Cortex of kidney (tissue), 1 donor: ENCODE measurements around the gene PPP1R27.

ENCODE experiments used
- DNase-seq: peaks from one replicate; lab custom pipeline; 2025; lab: John Stamatoyannopoulos, UW

PPP1R27 gene

DNA sequence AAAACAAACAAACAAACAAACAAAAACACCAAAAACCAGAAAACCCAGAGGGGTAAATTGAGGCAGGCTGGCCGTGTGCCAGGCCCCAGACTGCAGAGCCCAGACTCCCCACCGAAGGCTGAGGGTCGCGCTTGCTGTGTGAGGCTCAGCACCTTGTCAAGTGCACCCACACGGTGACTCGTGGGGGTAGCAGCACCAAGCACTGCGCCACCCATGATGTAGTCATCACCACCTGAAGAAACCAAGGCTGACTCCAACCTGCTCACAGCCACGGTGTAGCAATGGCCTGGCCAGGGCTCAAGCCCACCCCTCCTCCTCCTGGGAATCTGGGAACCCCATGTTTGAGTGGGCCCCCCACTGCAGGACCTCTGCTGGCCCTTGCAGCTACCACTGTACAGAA, 13.7 kb downstream of the PPP1R27 start:
- no peak for DNase-seq

DNA sequence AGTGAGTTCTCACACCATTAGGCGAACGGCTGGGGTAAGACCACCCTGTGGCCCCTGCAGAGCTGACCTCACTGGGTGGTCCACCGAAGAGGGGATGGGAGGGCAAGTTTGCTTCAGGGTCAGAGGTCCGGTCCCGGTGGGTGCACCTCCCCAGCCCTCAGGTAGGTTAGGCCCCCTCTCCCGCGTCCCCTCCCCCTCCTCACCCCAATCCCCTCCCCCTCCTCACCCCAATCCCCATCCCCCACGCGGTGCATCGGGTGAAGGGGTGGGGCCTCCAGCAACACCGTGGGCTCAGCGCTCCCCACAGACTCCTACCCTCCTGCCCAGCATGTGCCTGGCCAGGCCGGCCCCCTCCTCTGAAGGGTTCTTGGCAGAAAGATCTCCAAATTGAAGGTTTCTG, 15.1 kb downstream of the PPP1R27 start:
- no peak for DNase-seq

DNA sequence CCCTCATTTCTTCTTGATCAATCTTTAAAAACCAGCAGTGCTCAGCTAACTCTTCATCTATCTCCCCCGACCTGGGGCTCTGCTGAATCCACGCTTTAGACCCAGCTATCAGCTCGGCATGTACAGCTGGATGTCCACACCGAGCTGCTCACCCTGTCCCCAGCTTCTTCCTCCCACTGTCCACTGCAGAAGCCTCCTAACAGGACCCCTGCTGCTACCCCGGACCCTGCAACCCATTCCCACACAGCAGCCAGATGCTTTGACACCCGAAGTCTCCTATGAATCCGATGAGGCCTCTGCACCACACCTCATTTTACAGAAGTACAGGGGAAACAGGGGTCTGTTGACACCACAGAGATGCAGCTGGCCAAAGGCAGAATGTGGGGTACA, 17.1 kb downstream of the PPP1R27 start:
- no peak for DNase-seq

- no peak for DNase-seq
Observed at GRCh38 chr17:81815646-81815986, 19.2 kb downstream of the PPP1R27 start.

DNA sequence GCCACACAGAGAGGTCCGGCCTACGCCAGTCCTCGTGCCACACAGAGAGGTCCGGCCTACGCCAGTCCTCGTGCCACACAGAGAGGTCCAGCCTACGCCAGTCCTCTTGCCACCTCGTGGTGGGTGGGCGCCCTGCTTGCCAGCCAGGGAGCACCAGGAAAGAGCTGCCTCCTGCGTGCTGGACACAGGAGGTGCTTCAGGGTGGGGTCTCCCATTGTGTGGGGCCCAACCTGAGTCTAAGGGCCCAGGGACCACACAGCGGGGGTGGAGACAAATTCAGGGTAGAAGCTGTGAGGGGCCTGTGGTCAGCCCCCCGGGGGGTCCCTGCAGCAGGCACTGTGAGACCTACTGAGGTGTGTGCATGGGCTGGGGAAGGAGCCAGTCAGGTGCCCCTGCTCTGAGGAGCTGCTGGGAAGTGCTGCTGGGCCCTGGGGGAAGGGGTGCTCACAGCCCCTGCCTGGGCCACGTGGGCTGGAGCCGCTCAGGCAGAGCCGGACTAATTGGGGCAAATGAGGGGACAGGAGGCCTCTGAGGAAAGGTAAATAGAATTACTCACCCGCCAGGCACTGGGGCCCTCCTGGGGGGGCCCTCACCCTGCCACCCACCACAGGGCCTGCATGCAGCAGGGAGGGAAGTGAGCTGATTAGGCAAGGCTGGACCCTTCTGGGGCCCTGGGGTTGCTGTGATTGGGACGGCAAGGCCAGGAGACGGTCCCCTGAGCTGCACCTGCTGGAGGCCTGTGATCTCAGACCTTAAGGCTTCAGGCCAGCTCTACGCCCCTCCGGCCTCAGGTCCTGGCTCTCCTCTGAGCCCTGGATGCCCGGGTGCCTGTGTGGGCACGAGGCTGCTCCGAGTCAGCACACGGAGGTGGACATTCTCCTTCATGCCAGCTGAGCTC, 19.9 kb downstream of the PPP1R27 start:
- no peak for DNase-seq

- no peak for DNase-seq
Observed at GRCh38 chr17:81813861-81814683, 20.8 kb downstream of the PPP1R27 start.

GRCh38 chr17:81813371-81813684, 21.5 kb downstream of the PPP1R27 start:
- DNase-seq: no peak

GRCh38 chr17:81812571-81813370, 22.1 kb downstream of the PPP1R27 start:
- DNase-seq: no peak

DNA sequence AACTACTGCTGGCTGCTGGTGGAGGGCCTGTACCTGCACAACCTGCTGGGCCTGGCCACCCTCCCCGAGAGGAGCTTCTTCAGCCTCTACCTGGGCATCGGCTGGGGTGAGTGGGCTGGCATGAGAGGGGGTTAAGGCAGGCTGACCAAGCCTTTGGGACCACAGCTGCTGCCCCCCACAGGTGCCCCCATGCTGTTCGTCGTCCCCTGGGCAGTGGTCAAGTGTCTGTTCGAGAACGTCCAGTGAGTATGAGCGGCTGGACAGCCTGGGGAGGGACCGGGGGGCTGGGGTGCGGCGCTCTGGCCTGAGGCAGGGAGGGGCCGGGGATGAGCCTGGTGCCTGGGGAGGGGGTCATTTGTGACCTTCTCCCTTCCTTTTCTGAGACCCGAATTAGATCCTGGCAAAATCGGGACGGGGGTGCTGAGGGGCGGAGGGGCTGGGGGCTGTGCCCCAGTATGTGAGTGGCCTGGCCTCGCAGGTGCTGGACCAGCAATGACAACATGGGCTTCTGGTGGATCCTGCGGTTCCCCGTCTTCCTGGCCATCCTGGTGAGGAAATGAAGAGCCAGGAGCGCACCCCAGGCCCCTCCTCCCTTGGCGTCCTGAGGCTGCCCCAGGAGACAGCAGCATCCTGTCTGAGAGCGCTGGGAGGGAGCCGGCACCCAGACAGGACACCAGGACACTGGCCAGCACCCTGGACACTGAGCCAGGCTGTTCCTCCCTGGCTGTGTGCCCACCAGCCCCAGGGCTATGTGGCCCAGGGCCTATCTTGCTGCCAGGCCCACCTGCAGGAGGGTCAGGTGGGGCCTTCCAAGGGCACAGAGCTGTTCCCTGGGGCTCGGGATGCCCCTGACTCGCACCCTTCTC, 22.9 kb downstream of the PPP1R27 start:
- no peak for DNase-seq

GRCh38 chr17:81810892-81811704, 23.8 kb downstream of the PPP1R27 start:
- no peak for DNase-seq

GRCh38 chr17:81810476-81810875, 24.4 kb downstream of the PPP1R27 start:
- no peak for DNase-seq

DNA sequence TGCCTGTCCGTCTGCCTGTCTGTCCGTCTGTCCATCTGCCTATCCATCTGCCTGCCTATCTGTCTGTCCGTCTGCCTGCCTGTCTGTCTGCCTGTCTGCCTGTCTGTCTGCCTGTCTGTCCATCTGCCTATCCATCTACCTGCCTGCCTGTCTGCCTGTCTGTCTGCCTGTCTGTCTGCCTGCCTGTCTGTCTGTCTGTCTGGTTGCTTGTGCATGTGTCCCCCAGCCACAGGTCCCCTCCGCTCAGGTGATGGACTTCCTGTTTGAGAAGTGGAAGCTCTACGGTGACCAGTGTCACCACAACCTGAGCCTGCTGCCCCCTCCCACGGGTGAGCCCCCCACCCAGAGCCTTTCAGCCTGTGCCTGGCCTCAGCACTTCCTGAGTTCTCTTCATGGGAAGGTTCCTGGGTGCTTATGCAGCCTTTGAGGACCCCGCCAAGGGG, 25.3 kb downstream of the PPP1R27 start:
- no peak for DNase-seq

- no peak for DNase-seq
Observed at GRCh38 chr17:81808778-81809555, 25.9 kb downstream of the PPP1R27 start.

DNA sequence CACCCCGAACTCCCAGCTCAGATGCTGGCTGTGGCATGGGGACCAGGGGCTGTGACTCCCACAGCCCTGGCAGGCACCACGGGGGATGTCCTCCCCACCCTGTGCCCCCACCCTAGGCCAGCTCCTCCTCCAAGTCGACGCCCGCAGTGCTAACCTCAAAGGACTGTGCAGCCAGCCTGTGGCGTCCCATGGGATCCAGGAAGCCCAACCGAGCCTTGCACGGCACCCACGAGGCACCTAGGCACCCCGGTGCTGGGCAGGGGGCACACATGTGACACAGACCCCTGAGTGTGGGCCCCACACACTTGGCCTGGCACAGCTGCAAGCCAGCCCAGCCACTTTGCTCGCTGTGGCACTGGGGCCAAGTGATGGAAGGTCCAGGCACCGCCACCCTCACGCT, 27.0 kb downstream of the PPP1R27 start:
- DNase-seq: no peak

DNA sequence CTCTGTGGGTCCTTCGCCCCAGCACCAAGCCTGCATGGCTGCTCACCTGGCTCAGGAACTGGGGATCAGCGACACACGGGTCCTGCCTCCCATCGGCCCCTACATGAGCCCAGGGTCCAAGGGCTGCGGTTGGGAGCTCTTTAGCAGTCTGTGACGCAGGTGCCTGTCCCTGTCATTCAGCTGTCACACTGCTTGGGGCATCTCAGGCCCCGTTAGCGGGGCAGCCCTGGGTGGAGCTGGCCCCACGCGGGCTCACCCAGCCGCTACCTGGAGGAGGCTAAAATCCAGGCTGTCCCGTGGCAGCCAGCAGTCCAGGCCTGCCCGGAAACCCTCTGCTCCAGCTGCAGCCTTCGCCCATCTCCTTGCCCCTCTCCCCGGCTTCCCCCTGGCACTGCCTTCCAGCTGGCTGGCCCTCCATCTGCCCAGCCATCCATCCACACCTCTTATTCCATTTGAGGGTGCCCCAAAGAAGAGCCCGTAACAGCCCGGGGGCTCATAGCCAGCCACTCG, 27.6 kb downstream of the PPP1R27 start:
- no peak for DNase-seq

DNA sequence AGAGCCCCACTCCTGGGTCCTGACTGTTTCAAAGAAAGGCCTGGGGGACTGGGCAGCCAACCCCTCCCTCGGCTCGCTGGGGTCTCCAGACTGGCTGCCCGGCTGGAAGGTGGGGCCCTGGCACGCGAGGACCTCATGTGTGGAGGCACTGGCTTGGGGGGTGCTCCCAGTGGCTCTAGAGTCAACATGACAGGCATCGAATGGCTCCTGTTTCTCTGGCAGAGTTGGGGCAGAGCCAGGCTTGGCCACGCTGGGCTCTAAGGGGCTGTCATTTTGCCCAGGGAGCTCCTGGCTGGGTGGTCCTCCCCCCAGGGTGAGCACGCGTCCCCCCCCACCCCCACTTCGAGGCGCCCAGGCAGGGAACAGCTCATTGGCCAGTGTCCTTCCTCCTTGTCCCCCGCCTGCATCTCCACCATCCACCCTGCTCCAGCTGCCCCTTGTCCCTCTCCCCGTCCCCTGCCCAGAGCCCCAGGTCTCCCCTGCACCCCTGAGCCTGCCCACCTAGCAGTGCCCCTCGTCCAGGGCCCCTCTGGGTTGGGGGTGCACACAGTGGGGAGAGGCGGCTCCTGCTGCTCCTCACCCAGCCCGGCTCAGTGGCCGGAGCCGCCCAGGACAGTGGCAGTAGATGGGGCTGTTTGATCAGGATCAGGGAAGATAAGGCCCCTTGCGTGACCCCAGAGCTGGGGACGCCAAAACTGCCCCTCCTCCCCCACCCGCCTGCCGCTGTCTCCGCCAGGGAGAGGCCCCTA, 28.2 kb downstream of the PPP1R27 start:
- DNase-seq: no peak

GRCh38 chr17:81805707-81806460, 29.0 kb downstream of the PPP1R27 start:
- DNase-seq: no peak
